ENCODE results near the gene ARCN1. TPM values are rescaled to one million over a fixed set of nuclear protein-coding genes. Genes with fewer than 3 reads are reported as not detected.

Gene ARCN1
- total and polyA plus RNA-seq, 2 donors (not counting 3 experiments of a cell fraction or from before 2014, with no cell fraction given): 172 to 180 TPM

- dilution Hi-C loops (cut with MboI; ENCODE audit: extremely low pct_ligation_motif_present, low sequenced_read_pairs) (no loop called here), intact Hi-C loops (cut with micrococcal nuclease) (no loop called here)
- POLR2A ChIA-PET: no interaction called here
- Histone ChIP-seq H3K4me3 (replicated peaks in 1 of 3; ENCODE audit: insufficient read depth in 1 of 3, low read depth in 1 of 3, low read length in 3 of 3) (no peak overlapping the region), H3K27ac (ENCODE audit: insufficient read depth, low read depth, low read length) (no peak overlapping the region), H4K20me1 (replicated peaks; ENCODE audit: control insufficient read depth, extremely low read depth, insufficient read depth, low read length) (no peaks in the 10 kb centered on the region), H3K79me2 (ENCODE audit: control insufficient read depth, insufficient read depth, low read length) (no peaks in the 10 kb centered on the region), H3K9ac (replicated peaks; ENCODE audit: extremely low read depth, insufficient read depth, low read length) (no peak overlapping the region), H2AFZ (ENCODE audit: low read depth, low read length) (no peak overlapping the region), H3K27me3 (ENCODE audit: control insufficient read depth in 2 of 2, insufficient read depth in 2 of 2, low read length in 2 of 2) (no peaks in the 10 kb centered on the region), H3K9me3 (replicated peaks; ENCODE audit: control insufficient read depth, insufficient read depth, low read length) (no peaks in the 10 kb centered on the region), H3K9me1 (replicated peaks; ENCODE audit: control insufficient read depth, extremely low read depth, insufficient read depth, low read length) (no peaks in the 10 kb centered on the region), H3K4me2 (ENCODE audit: insufficient read depth, low read length) (no peak overlapping the region), H3K4me1 (ENCODE audit: control insufficient read depth, extremely low read depth, insufficient read depth, low read length) (no peaks in the 10 kb centered on the region), H3K36me3 (ENCODE audit: control insufficient read depth in 2 of 2, extremely low read depth in 1 of 2, insufficient read depth in 2 of 2, low read length in 2 of 2) (peaks cover 0 to 10% of the 10 kb centered on the region in 2 experiments)
- CTCF ChIA-PET: no interaction called here
- DNase-seq (ENCODE audit: low read depth, low spot score) (no peak), FAIRE-seq (no peak)
- TF ChIP-seq POLR2A (IDR thresholded peaks at IDR 0.05; ENCODE audit: low read depth, low read length) (no peak), POLR2AphosphoS5 (IDR thresholded peaks at IDR 0.05; ENCODE audit: insufficient read depth, low read depth, low read length) (no peak), EZH2 (IDR thresholded peaks at IDR 0.05; ENCODE audit: borderline replicate concordance, low read depth, low read length, severe bottlenecking) (no peak), CTCF (IDR thresholded peaks at IDR 0.05; ENCODE audit: extremely low read depth in 1 of 2, insufficient read depth in 1 of 2, low read depth in 1 of 2, low read length in 2 of 2) (no peak), MAX (IDR thresholded peaks at IDR 0.05; ENCODE audit: insufficient read depth, insufficient read length) (no peak)
- no TSS peak for BruUV-seq (replicated peaks)
Observed at GRCh38 chr11:118547132-118547531, 25.1 kb upstream of the ARCN1 start.

- Histone ChIP-seq H3K9me3 (replicated peaks; ENCODE audit: control insufficient read depth, insufficient read depth, low read length) (no peaks in the 10 kb centered on the region), H3K79me2 (ENCODE audit: control insufficient read depth, insufficient read depth, low read length) (no peaks in the 10 kb centered on the region), H3K27me3 (ENCODE audit: control insufficient read depth in 2 of 2, insufficient read depth in 2 of 2, low read length in 2 of 2) (no peaks in the 10 kb centered on the region), H3K4me1 (ENCODE audit: control insufficient read depth, extremely low read depth, insufficient read depth, low read length) (no peaks in the 10 kb centered on the region), H4K20me1 (replicated peaks; ENCODE audit: control insufficient read depth, extremely low read depth, insufficient read depth, low read length) (no peaks in the 10 kb centered on the region), H3K27ac (ENCODE audit: insufficient read depth, low read depth, low read length) (no peak overlapping the region), H3K9me1 (replicated peaks; ENCODE audit: control insufficient read depth, extremely low read depth, insufficient read depth, low read length) (no peaks in the 10 kb centered on the region), H3K4me3 (replicated peaks in 1 of 3; ENCODE audit: insufficient read depth in 1 of 3, low read depth in 1 of 3, low read length in 3 of 3) (no peak overlapping the region), H2AFZ (ENCODE audit: low read depth, low read length) (no peak overlapping the region), H3K4me2 (ENCODE audit: insufficient read depth, low read length) (no peak overlapping the region), H3K9ac (replicated peaks; ENCODE audit: extremely low read depth, insufficient read depth, low read length) (no peak overlapping the region), H3K36me3 (ENCODE audit: control insufficient read depth in 2 of 2, extremely low read depth in 1 of 2, insufficient read depth in 2 of 2, low read length in 2 of 2) (peaks cover 2 to 10% of the 10 kb centered on the region in 2 experiments)
- FAIRE-seq: no peak
- intact Hi-C loops (cut with micrococcal nuclease) (no loop called here), dilution Hi-C loops (cut with MboI; ENCODE audit: extremely low pct_ligation_motif_present, low sequenced_read_pairs) (no loop called here)
- DNase-seq (ENCODE audit: low read depth, low spot score): no peak
- ChIA-PET POLR2A (no interaction called here), CTCF (no interaction called here)
- TF ChIP-seq FOS (IDR thresholded peaks at IDR 0.05; ENCODE audit: borderline replicate concordance, insufficient read depth, low read length) (no peak), POLR2AphosphoS5 (IDR thresholded peaks at IDR 0.05; ENCODE audit: insufficient read depth, low read depth, low read length) (no peak), POLR2A (IDR thresholded peaks at IDR 0.05; ENCODE audit: low read depth, low read length) (no peak), EZH2 (IDR thresholded peaks at IDR 0.05; ENCODE audit: borderline replicate concordance, low read depth, low read length, severe bottlenecking) (no peak), CTCF (IDR thresholded peaks at IDR 0.05; ENCODE audit: extremely low read depth in 1 of 2, insufficient read depth in 1 of 2, low read depth in 1 of 2, low read length in 2 of 2) (no peak), GATA2 (IDR thresholded peaks at IDR 0.05; ENCODE audit: insufficient read depth, insufficient read length, low read depth, low read length) (no peak), JUN (IDR thresholded peaks at IDR 0.05; ENCODE audit: borderline replicate concordance, insufficient read depth, insufficient read length, low read depth) (no peak), MAX (IDR thresholded peaks at IDR 0.05; ENCODE audit: insufficient read depth, insufficient read length) (no peak), MYC (IDR thresholded peaks at IDR 0.05; ENCODE audit: low read depth, low read length) (no peak)
- no TSS peak for BruUV-seq (replicated peaks)
Observed at GRCh38 chr11:118552341-118552740, 19.9 kb upstream of the ARCN1 start.

All from endothelial cell of umbilical vein (primary cell).